ENCODE measurements around the gene RAPGEF6. TPM values are rescaled to one million over a fixed set of nuclear protein-coding genes. Genes with fewer than 3 reads are reported as not detected.

Gene RAPGEF6
- polyA plus RNA-seq, 1 donor (not counting 4 experiments of a cell fraction or from before 2014, with no cell fraction given) = 8.7 TPM

DNA sequence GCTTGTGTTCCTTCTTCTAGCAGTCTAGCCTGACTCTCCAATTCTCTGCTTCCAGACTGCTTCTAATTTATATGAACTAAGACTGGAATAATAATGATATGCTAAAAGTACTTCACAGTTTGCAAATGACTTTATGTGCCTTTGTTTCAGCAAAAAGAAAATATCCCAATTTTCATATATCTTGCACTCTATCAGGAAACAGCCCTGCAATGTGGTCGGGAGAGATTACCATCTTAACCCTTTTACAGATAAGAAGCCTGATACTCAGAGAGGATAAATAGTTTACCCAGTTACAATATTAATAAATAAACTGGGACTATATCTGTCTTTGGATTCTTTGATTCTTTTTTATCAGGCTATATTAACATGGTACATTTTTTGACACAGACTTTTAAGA, 245.2 kb downstream of the RAPGEF6 start:
- Histone ChIP-seq H3K4me3 (ENCODE audit: control insufficient read depth in 2 of 3, extremely low read depth in 1 of 3, insufficient read depth in 2 of 3, low read depth in 1 of 3, low read length in 3 of 3) (no peak overlapping the region), H3K4me2 (ENCODE audit: control insufficient read depth, extremely low read depth, insufficient read depth, low read depth, low read length) (no peak overlapping the region), H3K36me3 (ENCODE audit: control insufficient read depth in 2 of 2, extremely low read depth in 1 of 2, insufficient read depth in 2 of 2, low read length in 2 of 2) (peaks cover 7 to 9% of the 10 kb centered on the region in 2 experiments), H3K27ac (ENCODE audit: control insufficient read depth, insufficient read depth, low read length) (no peak overlapping the region), H4K20me1 (ENCODE audit: control insufficient read depth, extremely low read depth, insufficient read depth, low read length) (no peaks in the 10 kb centered on the region), H3K79me2 (ENCODE audit: control insufficient read depth, insufficient read depth, low read length) (no peaks in the 10 kb centered on the region), H2AFZ (ENCODE audit: control insufficient read depth, low read length) (no peak overlapping the region), H3K4me1 (ENCODE audit: control insufficient read depth, extremely low read depth, insufficient read depth, low read length) (no peaks in the 10 kb centered on the region), H3K9me3 (ENCODE audit: control insufficient read depth, low read depth, low read length) (no peaks in the 10 kb centered on the region), H3K9ac (ENCODE audit: control insufficient read depth, extremely low read depth, insufficient read depth, low read length) (no peak overlapping the region), H3K9me1 (ENCODE audit: control insufficient read depth, extremely low read depth, insufficient read depth, low read length) (no peaks in the 10 kb centered on the region), H3K27me3 (ENCODE audit: control insufficient read depth, extremely low read depth, insufficient read depth, low read length) (no peaks in the 10 kb centered on the region)
- TF ChIP-seq, protein P1, sequence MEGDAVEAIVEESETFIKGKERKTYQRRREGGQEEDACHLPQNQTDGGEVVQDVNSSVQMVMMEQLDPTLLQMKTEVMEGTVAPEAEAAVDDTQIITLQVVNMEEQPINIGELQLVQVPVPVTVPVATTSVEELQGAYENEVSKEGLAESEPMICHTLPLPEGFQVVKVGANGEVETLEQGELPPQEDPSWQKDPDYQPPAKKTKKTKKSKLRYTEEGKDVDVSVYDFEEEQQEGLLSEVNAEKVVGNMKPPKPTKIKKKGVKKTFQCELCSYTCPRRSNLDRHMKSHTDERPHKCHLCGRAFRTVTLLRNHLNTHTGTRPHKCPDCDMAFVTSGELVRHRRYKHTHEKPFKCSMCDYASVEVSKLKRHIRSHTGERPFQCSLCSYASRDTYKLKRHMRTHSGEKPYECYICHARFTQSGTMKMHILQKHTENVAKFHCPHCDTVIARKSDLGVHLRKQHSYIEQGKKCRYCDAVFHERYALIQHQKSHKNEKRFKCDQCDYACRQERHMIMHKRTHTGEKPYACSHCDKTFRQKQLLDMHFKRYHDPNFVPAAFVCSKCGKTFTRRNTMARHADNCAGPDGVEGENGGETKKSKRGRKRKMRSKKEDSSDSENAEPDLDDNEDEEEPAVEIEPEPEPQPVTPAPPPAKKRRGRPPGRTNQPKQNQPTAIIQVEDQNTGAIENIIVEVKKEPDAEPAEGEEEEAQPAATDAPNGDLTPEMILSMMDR (optimal IDR thresholded peaks at IDR 0.05 in 1 of 3, IDR thresholded peaks at IDR 0.05 in 1 of 3, conservative IDR thresholded peaks at IDR 0.05 in 1 of 3; ENCODE audit: extremely low read depth in 1 of 3, insufficient read depth in 2 of 3, low read length in 3 of 3) = no peak
- no peak for TF ChIP-seq EZH2 (IDR thresholded peaks at IDR 0.05; ENCODE audit: low read length)
- FAIRE-seq (no peak), DNase-seq (ENCODE audit: low read depth, low spot score) (no peak)
- dilution Hi-C loops (cut with MboI; ENCODE audit: extremely low pct_ligation_motif_present, low sequenced_read_pairs) = no loop called here

DNA sequence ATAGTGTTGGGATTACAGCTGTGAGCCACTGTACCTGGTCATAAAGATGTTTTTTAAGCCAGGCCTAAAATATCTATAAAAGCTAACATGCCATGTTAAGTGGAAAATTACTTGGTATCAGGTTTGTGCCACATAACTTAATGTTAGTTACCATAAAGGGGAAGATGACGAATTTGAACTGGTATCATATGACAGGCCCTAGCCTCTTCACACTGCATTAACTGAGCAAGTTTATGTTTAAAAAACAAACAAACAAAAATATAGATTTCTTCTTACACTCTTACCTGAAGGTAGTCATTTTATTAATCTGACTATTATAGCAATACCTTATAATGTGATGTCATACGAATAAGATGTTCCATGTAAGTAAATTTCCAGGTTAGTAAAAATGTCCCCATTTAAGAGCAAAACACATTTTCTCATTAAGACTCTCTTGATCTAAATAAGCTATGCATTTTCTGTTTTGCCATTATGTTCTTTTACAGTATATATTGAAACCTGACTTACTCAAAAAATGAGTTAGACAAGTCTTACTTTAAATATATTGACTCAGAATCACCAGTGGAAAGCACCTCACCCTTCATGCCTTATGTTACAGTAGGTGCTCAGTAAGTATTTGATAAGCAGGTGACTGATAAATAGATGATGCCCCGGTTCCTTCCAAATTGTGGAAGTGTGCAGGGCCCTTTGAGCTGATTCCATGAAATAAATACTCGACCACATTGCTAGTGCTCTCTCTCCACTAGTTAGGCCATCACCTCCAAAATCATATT, 245.7 kb downstream of the RAPGEF6 start:
- no peaks in the 10 kb centered on the region for H3K4me1 ChIP-seq (ENCODE audit: control insufficient read depth, extremely low read depth, insufficient read depth, low read length)
- no peak overlapping the region for H3K4me3 ChIP-seq (ENCODE audit: control insufficient read depth in 2 of 3, extremely low read depth in 1 of 3, insufficient read depth in 2 of 3, low read depth in 1 of 3, low read length in 3 of 3)
- DNase-seq (ENCODE audit: low read depth, low spot score) (no peak), FAIRE-seq (no peak)
- no peak overlapping the region for H3K9ac ChIP-seq (ENCODE audit: control insufficient read depth, extremely low read depth, insufficient read depth, low read length)
- H3K9me3 ChIP-seq (ENCODE audit: control insufficient read depth, low read depth, low read length) = no peaks in the 10 kb centered on the region
- no peaks in the 10 kb centered on the region for H4K20me1 ChIP-seq (ENCODE audit: control insufficient read depth, extremely low read depth, insufficient read depth, low read length)
- dilution Hi-C loops (cut with MboI; ENCODE audit: extremely low pct_ligation_motif_present, low sequenced_read_pairs) = no loop called here
- no peak overlapping the region for H3K27ac ChIP-seq (ENCODE audit: control insufficient read depth, insufficient read depth, low read length)
- H3K27me3 ChIP-seq (ENCODE audit: control insufficient read depth, extremely low read depth, insufficient read depth, low read length) = no peaks in the 10 kb centered on the region
- peaks cover 3% of the 10 kb centered on the region for H3K79me2 ChIP-seq (ENCODE audit: control insufficient read depth, insufficient read depth, low read length)
- no peak overlapping the region for H2AFZ ChIP-seq (ENCODE audit: control insufficient read depth, low read length)
- H3K9me1 ChIP-seq (ENCODE audit: control insufficient read depth, extremely low read depth, insufficient read depth, low read length) = no peaks in the 10 kb centered on the region
- H3K36me3 ChIP-seq (ENCODE audit: control insufficient read depth in 2 of 2, extremely low read depth in 1 of 2, insufficient read depth in 2 of 2, low read length in 2 of 2) = peaks cover 7 to 9% of the 10 kb centered on the region in 2 experiments
- H3K4me2 ChIP-seq (ENCODE audit: control insufficient read depth, extremely low read depth, insufficient read depth, low read depth, low read length) = no peak overlapping the region
- TF ChIP-seq EZH2 (IDR thresholded peaks at IDR 0.05; ENCODE audit: low read length) = no peak
- TF ChIP-seq, protein P1 (optimal IDR thresholded peaks at IDR 0.05 in 1 of 3, IDR thresholded peaks at IDR 0.05 in 1 of 3, conservative IDR thresholded peaks at IDR 0.05 in 1 of 3; ENCODE audit: extremely low read depth in 1 of 3, insufficient read depth in 2 of 3, low read length in 3 of 3) = no peak

Data from keratinocyte (primary cell).